OCI-M2 (cell line): ENCODE results near the gene FIGNL1.

Source experiments
- DNase-seq: peaks from one replicate; lab custom pipeline; 2025; ENCODE audit not compliant: unreplicated experiment; lab: John Stamatoyannopoulos, UW

The FIGNL1 gene

GRCh38 chr7:50399206-50399605 lies 50.9 kb downstream of the FIGNL1 start:
- no peak for DNase-seq

GRCh38 chr7:50397971-50398324 lies 52.2 kb downstream of the FIGNL1 start:
- DNase-seq: no peak

- no peak for DNase-seq
These were observed 52.7 kb downstream of the FIGNL1 start for GRCh38 chr7:50397320-50397970.

- DNase-seq: no peak
These were observed 53.3 kb downstream of the FIGNL1 start for GRCh38 chr7:50396856-50397255.

GRCh38 chr7:50394315-50394714 lies 55.8 kb downstream of the FIGNL1 start:
- no peak for DNase-seq
